Liver (tissue), 9 donors: ENCODE measurements around the gene GPD1L. TPM values are rescaled to one million over a fixed set of nuclear protein-coding genes. Genes with fewer than 3 reads are reported as not detected.
"Not testable (repeated sequence)": the region's sequence is repeated elsewhere in the genome, so short reads cannot be mapped to it uniquely, and the experiment has no call there.

Source experiments
- DNase-seq: peaks from one replicate; pipeline ENCODE4 v3.0.0-alpha.2; 2017; ENCODE audit warnings: low spot score
- H3K27ac ChIP-seq, 2 donors: one replicate each; pipeline ENCODE4 v1.7.0; 2013; ENCODE audit warnings: inconsistent platforms in 2 of 2, low read length in 2 of 2, control low read depth in 1 of 2, low read depth in 1 of 2, mild to moderate bottlenecking in 1 of 2
- H3K27me3 ChIP-seq, 4 donors: one replicate each; pipeline versions ENCODE4 v1.6.1 to v1.7.0; 2013; ENCODE audit warnings: low read length in 3 of 4, inconsistent platforms in 1 of 4, mild to moderate bottlenecking in 1 of 4, moderate library complexity in 1 of 4; ENCODE audit not compliant: control insufficient read depth in 4 of 4, insufficient read depth in 4 of 4
- H3K36me3 ChIP-seq, 4 donors: one replicate each; pipeline versions ENCODE4 v1.6.1 to v1.7.0; 2013; ENCODE audit warnings: low read length in 3 of 4, mild to moderate bottlenecking in 3 of 4, low read depth in 1 of 4, moderate library complexity in 1 of 4; ENCODE audit not compliant: control insufficient read depth in 4 of 4, insufficient read depth in 3 of 4
- H3K4me1 ChIP-seq, 4 donors: one replicate each; pipeline versions ENCODE4 v1.6.1 to v1.7.0; 2013; ENCODE audit warnings: low read length in 3 of 4, mild to moderate bottlenecking in 3 of 4, moderate library complexity in 1 of 4; ENCODE audit not compliant: control insufficient read depth in 4 of 4, insufficient read depth in 4 of 4
- H3K4me3 ChIP-seq, 3 donors: one replicate each; pipeline versions ENCODE4 v1.6.1 to v1.7.0; 2013; ENCODE audit warnings: low read length in 3 of 3, control low read depth in 1 of 3, low read depth in 1 of 3, mild to moderate bottlenecking in 1 of 3
- H3K9ac ChIP-seq, 2 donors: one replicate each; pipeline ENCODE4 v1.7.0; 2013; ENCODE audit warnings: low read length in 2 of 2, mild to moderate bottlenecking in 2 of 2, moderate library complexity in 2 of 2, control low read depth in 1 of 2, low read depth in 1 of 2
- H3K9me3 ChIP-seq, 4 donors: one replicate each; pipeline versions ENCODE4 v1.6.1 to v1.7.0; 2013; ENCODE audit warnings: low read length in 3 of 4; ENCODE audit not compliant: control insufficient read depth in 4 of 4
- ATF3 ChIP-seq: IDR thresholded peaks from 2 replicates; pipeline ENCODE4 v1.6.1; 2016; ENCODE audit warnings: antibody characterized with exemption
- CTCF ChIP-seq: fragments of 150-350 bp; IDR thresholded peaks from 2 replicates; pipeline ENCODE4 v1.5.1; 2017; ENCODE audit warnings: improper control_type of control experiment, low read depth, low read length; ENCODE audit not compliant: missing input control
- EGR1 ChIP-seq, 2 donors: IDR thresholded peaks; 2 replicates each; pipeline ENCODE4 v1.6.1; 2016 to 2018; ENCODE audit warnings: antibody characterized with exemption in 2 of 2, low read depth in 2 of 2
- FOXA1 ChIP-seq: IDR thresholded peaks from 2 replicates; pipeline ENCODE4 v1.6.1; 2016; ENCODE audit warnings: antibody characterized with exemption
- FOXA2 ChIP-seq: IDR thresholded peaks from 2 replicates; pipeline ENCODE4 v1.6.1; 2016; ENCODE audit warnings: antibody characterized with exemption
- GABPA ChIP-seq, 2 donors: IDR thresholded peaks in 1 of 2; conservative IDR thresholded peaks in 1 of 2; 2 replicates each; pipeline ENCODE4 v1.6.1; 2016; ENCODE audit warnings: antibody characterized with exemption in 2 of 2, mild to moderate bottlenecking in 1 of 2, moderate library complexity in 1 of 2
- HNF4A ChIP-seq, 2 donors: conservative IDR thresholded peaks; 2 replicates each; pipeline ENCODE4 v1.6.1; 2016; ENCODE audit warnings: antibody characterized with exemption in 2 of 2, mild to moderate bottlenecking in 2 of 2
- HNF4G ChIP-seq: IDR thresholded peaks from 2 replicates; pipeline ENCODE4 v1.6.1; 2016; ENCODE audit warnings: antibody characterized with exemption
- JUND ChIP-seq, 2 donors: IDR thresholded peaks; 2 replicates each; pipeline ENCODE4 v1.6.1; 2016; ENCODE audit warnings: antibody characterized with exemption in 2 of 2
- MAX ChIP-seq: IDR thresholded peaks from 2 replicates; pipeline ENCODE4 v1.6.1; 2016; ENCODE audit warnings: antibody characterized with exemption
- NR2F2 ChIP-seq: IDR thresholded peaks from 2 replicates; pipeline ENCODE4 v1.6.1; 2016; ENCODE audit warnings: antibody characterized with exemption
- RAD21 ChIP-seq, 2 donors: IDR thresholded peaks; 2 replicates each; pipeline ENCODE4 v1.6.1; 2016; ENCODE audit warnings: antibody characterized with exemption in 2 of 2, mild to moderate bottlenecking in 2 of 2
- REST ChIP-seq: IDR thresholded peaks from 2 replicates; pipeline ENCODE4 v1.6.1; 2016; ENCODE audit warnings: antibody characterized with exemption, mild to moderate bottlenecking
- RXRA ChIP-seq, 2 donors: IDR thresholded peaks; 2 replicates each; pipeline ENCODE4 v1.6.1; 2017 to 2018; ENCODE audit warnings: antibody characterized with exemption in 2 of 2, mild to moderate bottlenecking in 1 of 2
- SP1 ChIP-seq: IDR thresholded peaks from 2 replicates; pipeline ENCODE4 v1.6.1; 2018; ENCODE audit warnings: antibody characterized with exemption, mild to moderate bottlenecking
- TAF1 ChIP-seq: conservative IDR thresholded peaks from 2 replicates; pipeline ENCODE4 v1.6.1; 2016; ENCODE audit warnings: antibody characterized with exemption, mild to moderate bottlenecking
- YY1 ChIP-seq: IDR thresholded peaks from 2 replicates; pipeline ENCODE4 v1.6.1; 2016; ENCODE audit warnings: antibody characterized with exemption, mild to moderate bottlenecking
- ZBTB33 ChIP-seq: IDR thresholded peaks from 2 replicates; pipeline ENCODE4 v1.6.1; 2016; ENCODE audit warnings: antibody characterized with exemption
- WGBS: extraction: QIAGEN DNeasy Blood & Tissue Kit; methylation state at CpG from one replicate; pipeline ENCODE4 v1.1.7; 2013; 5-methylcytosine and 5-hydroxymethylcytosine counted together
- polyA plus RNA-seq, 2 donors: library from polyadenylated mRNA; stranded (reverse) in 1 of 2; unstranded in 1 of 2; fragments of 200-250 nt in 1 of 2; fragments of >200 nt in 1 of 2; fragmentation: Nextera tagmentation in 1 of 2; extraction: Ambion mirVana in 1 of 2; gene quantifications; one replicate each; pipeline versions ENCODE4 v1.2.1 to v1.2.3, GENCODE V29; 2013 to 2015
- total RNA-seq, 2 donors: library from RNA; depleted of rRNA; stranded (reverse); fragments of >200 nt; gene quantifications; one replicate each; pipeline ENCODE4 v1.2.3, GENCODE V29; 2014
- donor health status: healthy.
- donor health status: healthy.
- donor health status: healthy.
- donor health status: healthy.
- donor health status: healthy.

Gene GPD1L
- total and polyA plus RNA-seq, 4 donors, result 1.4 to 5.0 (median 3.1) TPM

- DNase-seq, result no peak
- no peak overlapping the region for H3K9ac ChIP-seq
- H3K9me3 ChIP-seq, result peaks cover 0 to 3% (median 0%) of the 10 kb centered on the region in 4 donors
- H3K4me1 ChIP-seq, result no peaks in the 10 kb centered on the region
- TF ChIP-seq NR2F2, result no peak
- no peak for TF ChIP-seq JUND (IDR thresholded peaks at IDR 0.05)
- no peak for TF ChIP-seq ATF3
- TF ChIP-seq TAF1, result no peak
- no peak for TF ChIP-seq ZBTB33
- no peak for TF ChIP-seq RXRA (IDR thresholded peaks at IDR 0.05)
- no peak for TF ChIP-seq SP1
- no peak for TF ChIP-seq FOXA2
- no peak for TF ChIP-seq YY1
- TF ChIP-seq FOXA1, result no peak
- TF ChIP-seq HNF4G, result no peak
- TF ChIP-seq GABPA (IDR thresholded peaks at IDR 0.05 in 1 of 2, conservative IDR thresholded peaks at IDR 0.05 in 1 of 2), result no peak
- TF ChIP-seq MAX, result no peak
- TF ChIP-seq RAD21 (IDR thresholded peaks at IDR 0.05), result no peak
- TF ChIP-seq REST, result no peak
- no peak for TF ChIP-seq EGR1 (IDR thresholded peaks at IDR 0.05; ENCODE audit: low read depth in 2 of 2)
- TF ChIP-seq HNF4A (conservative IDR thresholded peaks at IDR 0.05), result no peak
- TF ChIP-seq CTCF, result no peak
- H3K36me3 ChIP-seq, result no peaks in the 10 kb centered on the region
- WGBS, result 92% methylated on average over 3 of the region's 3 CpGs
- H3K27ac ChIP-seq, result no peak overlapping the region
- no peak overlapping the region for H3K4me3 ChIP-seq
- no peaks in the 10 kb centered on the region for H3K27me3 ChIP-seq
Observed at GRCh38 chr3:32113981-32114545, 7.6 kb downstream of the GPD1L start.

GRCh38 chr3:32114546-32115386 lies 8.3 kb downstream of the GPD1L start:
- not testable (repeated sequence) for H3K27me3 ChIP-seq, H3K27ac ChIP-seq, H3K9me3 ChIP-seq, H3K36me3 ChIP-seq, H3K4me3 ChIP-seq, H3K4me1 ChIP-seq, DNase-seq, H3K9ac ChIP-seq
- 87% methylated on average over 19 of the region's 19 CpGs for WGBS
